Gastrocnemius medialis (tissue), 4 donors: ENCODE data around the gene RTTN. TPM values are rescaled to one million over a fixed set of nuclear protein-coding genes. Genes with fewer than 3 reads are reported as not detected.
A peak's percentile ranks its signal among the peaks of the same experiment; 100 is the strongest.
"Not testable (repeated sequence)": the region's sequence is repeated elsewhere in the genome, so short reads cannot be mapped to it uniquely, and the experiment has no call there.

Source experiments
- ATAC-seq, 2 donors: fragments of 150-250 bp; one replicate each; pipeline ENCODE4 v1.9.1; 2016
- DNase-seq, 2 donors: peaks; one replicate each; pipeline ENCODE4 v3.0.0-alpha.2; 2019
- H3K27ac ChIP-seq, 4 donors: fragments of 200-600 bp; sonication (generic); 1 replicate in 1 of 4; 2 replicates in 3 of 4; pipeline ENCODE4 v1.5.1; 2016 to 2018; ENCODE audit warnings: mild to moderate bottlenecking in 2 of 4, moderate library complexity in 1 of 4
- H3K27me3 ChIP-seq, 3 donors: fragments of 200-600 bp; sonication (generic) in 2 of 3; 1 replicate in 1 of 3; 2 replicates in 2 of 3; pipeline versions ENCODE4 v1.5.1 to v1.6.0; 2016 to 2019; ENCODE audit warnings: mild to moderate bottlenecking in 1 of 3, moderate library complexity in 1 of 3
- H3K36me3 ChIP-seq, 2 donors: fragments of 200-600 bp; sonication (generic) in 1 of 2; one replicate each; pipeline ENCODE4 v1.5.1; 2017 to 2018
- H3K4me1 ChIP-seq, 2 donors: fragments of 200-600 bp; sonication (generic) in 1 of 2; one replicate each; pipeline ENCODE4 v1.5.1; 2016 to 2017; ENCODE audit warnings: mild to moderate bottlenecking in 2 of 2
- H3K4me3 ChIP-seq, 4 donors: fragments of 200-600 bp; sonication (generic) in 3 of 4; 1 replicate in 1 of 4; 2 replicates in 3 of 4; pipeline ENCODE4 v1.5.1; 2016 to 2019; ENCODE audit warnings: mild to moderate bottlenecking in 2 of 4
- H3K9me3 ChIP-seq, 3 donors: fragments of 200-600 bp; sonication (generic) in 2 of 3; 1 replicate in 1 of 3; 2 replicates in 2 of 3; pipeline ENCODE4 v1.5.1; 2016 to 2019
- POLR2A ChIP-seq, 2 donors: fragments of 450-650 bp; IDR thresholded peaks; one replicate each; pipeline ENCODE4 v1.6.1; 2017; ENCODE audit warnings: antibody characterized with exemption in 2 of 2, mild to moderate bottlenecking in 2 of 2, moderate library complexity in 2 of 2
- in situ Hi-C, 4 donors: fragments of 200-750 bp; cut with MboI; loops; one replicate each; pipeline versions ENCODE4 v1.15.0 to v1.8.0; 2017; ENCODE audit warnings: low sequenced_read_pairs in 4 of 4
- intact Hi-C: fragments of 100-400 bp; cut with DNase I; formaldehyde crosslinking; loops from one replicate; pipeline ENCODE4 v1.15.1; 2023; ENCODE audit warnings: low total_unique reads
- total RNA-seq, 4 donors: library from RNA; depleted of rRNA; stranded (reverse); fragments of >200 nt; gene quantifications; one replicate each; pipeline versions ENCODE4 v1.1.0 to v1.2.3, GENCODE V29; 2016
- TF ChIP-seq, protein P1 (sequence below), 5 experiments: fragments of 450-650 bp in 3 of 5; fragments of 200-600 bp in 2 of 5; sonication (generic) in 2 of 5; IDR thresholded peaks in 4 of 5; conservative IDR thresholded peaks in 1 of 5; 1 replicate in 4 of 5; 2 replicates in 1 of 5; pipeline ENCODE4 v1.5.1; 2016 to 2019; ENCODE audit warnings: antibody characterized with exemption in 5 of 5, mild to moderate bottlenecking in 3 of 5, moderate library complexity in 3 of 5

RTTN gene
- total RNA-seq, 4 donors from 2014 or later, result 3.2 to 9.7 (median 4.9) TPM

DNA sequence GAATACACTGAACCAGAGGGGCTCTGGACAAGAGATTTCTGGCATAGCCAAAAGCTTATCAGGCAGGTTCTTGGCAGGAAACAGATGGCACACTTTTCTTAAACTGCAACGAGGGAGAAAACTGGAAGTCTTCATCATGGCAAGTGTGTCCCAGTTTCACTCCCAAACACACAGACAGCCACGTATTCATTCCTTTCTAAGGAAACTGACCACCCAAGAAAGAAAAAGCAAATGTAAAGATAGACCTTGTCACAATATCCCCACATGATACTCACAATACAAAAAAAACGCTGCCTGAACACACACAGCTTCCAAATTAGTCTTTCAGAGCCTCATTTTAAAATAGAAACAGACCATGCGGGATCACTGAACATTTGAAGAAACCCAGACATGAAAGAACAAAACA lies 40.6 kb upstream of the RTTN start:
- TF ChIP-seq, protein P1, sequence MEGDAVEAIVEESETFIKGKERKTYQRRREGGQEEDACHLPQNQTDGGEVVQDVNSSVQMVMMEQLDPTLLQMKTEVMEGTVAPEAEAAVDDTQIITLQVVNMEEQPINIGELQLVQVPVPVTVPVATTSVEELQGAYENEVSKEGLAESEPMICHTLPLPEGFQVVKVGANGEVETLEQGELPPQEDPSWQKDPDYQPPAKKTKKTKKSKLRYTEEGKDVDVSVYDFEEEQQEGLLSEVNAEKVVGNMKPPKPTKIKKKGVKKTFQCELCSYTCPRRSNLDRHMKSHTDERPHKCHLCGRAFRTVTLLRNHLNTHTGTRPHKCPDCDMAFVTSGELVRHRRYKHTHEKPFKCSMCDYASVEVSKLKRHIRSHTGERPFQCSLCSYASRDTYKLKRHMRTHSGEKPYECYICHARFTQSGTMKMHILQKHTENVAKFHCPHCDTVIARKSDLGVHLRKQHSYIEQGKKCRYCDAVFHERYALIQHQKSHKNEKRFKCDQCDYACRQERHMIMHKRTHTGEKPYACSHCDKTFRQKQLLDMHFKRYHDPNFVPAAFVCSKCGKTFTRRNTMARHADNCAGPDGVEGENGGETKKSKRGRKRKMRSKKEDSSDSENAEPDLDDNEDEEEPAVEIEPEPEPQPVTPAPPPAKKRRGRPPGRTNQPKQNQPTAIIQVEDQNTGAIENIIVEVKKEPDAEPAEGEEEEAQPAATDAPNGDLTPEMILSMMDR (IDR thresholded peaks at IDR 0.05 in 4 of 5, conservative IDR thresholded peaks at IDR 0.05 in 1 of 5), result no peak
- TF ChIP-seq POLR2A (IDR thresholded peaks at IDR 0.05), result no peak
- no peaks in the 10 kb centered on the region for H3K9me3 ChIP-seq
- in situ Hi-C loops (no loop called here), intact Hi-C loops (no loop called here)
- ATAC-seq (no peak), DNase-seq (no peak)
- H3K27me3 ChIP-seq, result no peaks in the 10 kb centered on the region
- H3K4me1 ChIP-seq, result peaks cover 5 to 8% of the 10 kb centered on the region in 2 donors
- peak overlapping the region in 3 of 4 donors; percentile 5 to 26 (median 21) for H3K4me3 ChIP-seq
- H3K36me3 ChIP-seq, result no peaks in the 10 kb centered on the region
- no peak overlapping the region for H3K27ac ChIP-seq

DNA sequence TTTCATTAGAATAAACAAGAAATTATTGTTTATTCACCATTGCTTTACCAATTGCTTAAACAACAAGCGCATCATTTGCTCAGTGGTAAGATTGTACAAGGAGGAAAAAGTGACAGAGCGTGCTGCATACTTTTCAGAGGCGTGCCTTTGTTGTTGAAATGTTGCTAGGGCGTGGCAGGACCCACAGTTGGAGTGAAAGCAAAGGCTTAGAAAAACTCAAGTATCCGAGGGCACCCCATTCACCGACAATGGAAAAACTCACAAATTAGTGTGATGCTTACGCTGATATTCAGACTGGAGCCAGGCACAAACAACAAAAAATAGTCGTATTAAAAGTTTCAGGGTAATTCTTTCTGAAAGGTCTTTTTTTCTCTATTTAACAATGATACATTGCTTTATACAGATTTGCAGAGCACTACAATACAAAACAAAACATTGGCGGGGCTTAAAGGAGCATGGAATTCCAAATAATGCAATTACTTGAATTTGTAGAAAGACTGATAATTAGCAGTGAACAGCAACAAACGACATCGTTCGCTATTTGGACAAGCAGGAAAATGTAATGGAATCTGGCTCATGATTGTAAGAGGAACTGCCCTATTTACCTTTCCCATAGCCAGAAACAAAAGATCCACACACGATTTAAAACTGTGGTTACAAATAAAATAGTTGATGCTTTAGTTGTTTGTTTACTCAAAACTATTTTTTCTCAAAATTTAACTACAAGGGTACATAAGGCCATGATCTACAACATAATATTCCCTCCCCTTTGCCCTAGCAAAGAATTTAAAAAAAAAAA lies 37.8 kb upstream of the RTTN start:
- in situ Hi-C loops (no loop called here), intact Hi-C loops (no loop called here)
- ATAC-seq (no peak), DNase-seq (no peak)
- H3K27me3 ChIP-seq, result no peaks in the 10 kb centered on the region
- H3K9me3 ChIP-seq, result no peaks in the 10 kb centered on the region
- peaks cover 5 to 8% of the 10 kb centered on the region in 2 donors for H3K4me1 ChIP-seq
- H3K27ac ChIP-seq, result no peak overlapping the region
- no peak overlapping the region for H3K4me3 ChIP-seq
- TF ChIP-seq, protein P1 (IDR thresholded peaks at IDR 0.05 in 4 of 5, conservative IDR thresholded peaks at IDR 0.05 in 1 of 5), result no peak
- TF ChIP-seq POLR2A (IDR thresholded peaks at IDR 0.05), result no peak
- H3K36me3 ChIP-seq, result no peaks in the 10 kb centered on the region

DNA sequence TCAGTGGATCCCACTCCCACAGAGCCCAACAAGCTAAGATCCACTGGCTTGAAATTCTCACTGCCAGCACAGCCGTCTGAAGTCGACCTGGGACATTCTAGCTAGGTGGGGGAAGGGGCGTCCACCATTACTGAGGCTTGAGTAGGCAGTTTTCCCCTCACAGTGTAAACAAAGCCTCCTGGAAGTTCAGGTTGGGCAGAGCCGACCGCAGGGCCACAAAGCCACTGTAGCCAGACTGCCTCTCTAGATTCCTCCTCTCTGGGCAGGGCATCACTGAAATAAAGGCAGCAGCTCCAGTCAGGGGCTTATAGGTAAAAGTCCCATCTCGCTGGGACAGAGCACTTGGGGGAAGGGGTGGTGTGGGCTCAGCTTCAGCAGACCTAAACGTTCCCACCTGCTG lies 31.4 kb upstream of the RTTN start:
- DNase-seq, H3K36me3 ChIP-seq, H3K4me3 ChIP-seq, H3K27me3 ChIP-seq, in situ Hi-C loops, H3K9me3 ChIP-seq, H3K4me1 ChIP-seq, ATAC-seq, H3K27ac ChIP-seq, intact Hi-C loops: not testable (repeated sequence)

DNA sequence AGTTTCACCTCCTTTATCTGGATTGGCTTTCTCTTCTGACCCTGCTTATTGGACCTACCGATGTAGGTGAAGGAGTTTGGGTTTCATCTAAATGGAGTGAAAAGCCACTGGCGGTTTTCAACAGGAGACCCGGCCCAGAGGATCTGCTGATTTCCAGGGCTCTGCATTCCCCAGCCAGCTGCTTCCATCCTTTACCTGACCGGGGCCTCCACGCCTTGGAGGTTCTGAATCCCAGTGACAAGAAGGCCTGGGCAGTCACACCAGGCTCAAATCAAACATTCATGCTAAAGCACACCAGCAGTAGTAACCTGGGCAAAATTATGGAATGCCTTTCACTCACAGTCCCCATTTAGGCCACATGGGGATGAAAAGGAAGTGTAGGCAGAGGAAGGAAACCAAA lies 30.0 kb upstream of the RTTN start:
- no peaks in the 10 kb centered on the region for H3K36me3 ChIP-seq
- H3K27me3 ChIP-seq, result no peaks in the 10 kb centered on the region
- intact Hi-C loops (no loop called here), in situ Hi-C loops (no loop called here)
- no peak overlapping the region for H3K4me3 ChIP-seq
- ATAC-seq (no peak), DNase-seq (no peak)
- H3K4me1 ChIP-seq, result no peaks in the 10 kb centered on the region
- TF ChIP-seq, protein P1 (IDR thresholded peaks at IDR 0.05 in 4 of 5, conservative IDR thresholded peaks at IDR 0.05 in 1 of 5), result no peak
- H3K27ac ChIP-seq, result no peak overlapping the region
- no peaks in the 10 kb centered on the region for H3K9me3 ChIP-seq

DNA sequence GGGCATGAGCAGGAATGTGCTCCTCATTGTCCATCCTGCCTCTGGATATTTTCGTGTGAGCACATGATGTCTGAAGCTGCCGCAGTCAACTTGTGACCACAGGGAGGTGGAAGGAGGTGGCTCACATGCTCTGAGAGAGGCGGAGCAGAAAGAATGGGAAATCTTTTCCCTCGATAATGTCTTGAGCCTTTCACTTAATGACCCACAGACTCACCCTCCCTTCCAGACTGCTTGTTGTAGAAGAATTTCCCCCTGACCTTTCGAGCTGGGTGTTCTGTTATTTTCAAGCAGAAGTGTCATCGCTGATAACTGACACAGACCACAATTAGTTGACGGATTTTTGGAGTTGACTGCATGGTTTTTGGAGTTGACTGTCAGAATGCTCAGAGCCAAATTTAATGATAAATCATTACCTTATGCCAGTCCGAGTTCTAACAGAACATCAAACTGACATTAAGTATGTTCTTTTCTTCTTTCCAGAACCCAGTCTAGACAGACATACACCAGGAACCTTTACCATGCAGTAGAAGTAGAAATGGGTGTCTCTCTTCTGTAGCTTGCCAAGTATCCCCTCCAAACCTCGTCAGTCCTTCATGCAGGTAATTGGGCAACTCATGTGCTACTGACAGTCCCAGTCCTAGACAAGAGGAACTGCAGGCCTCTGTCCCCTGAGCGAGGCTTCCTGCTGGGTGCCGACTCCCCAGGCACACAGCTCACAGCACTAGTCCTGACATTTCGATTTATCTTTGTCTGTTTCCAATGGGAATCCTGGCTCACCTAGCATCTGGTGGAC lies 29.4 kb upstream of the RTTN start:
- no peak overlapping the region for H3K4me3 ChIP-seq
- no peaks in the 10 kb centered on the region for H3K36me3 ChIP-seq
- H3K27me3 ChIP-seq, result no peaks in the 10 kb centered on the region
- no peak for ATAC-seq
- H3K27ac ChIP-seq, result no peak overlapping the region
- H3K4me1 ChIP-seq, result no peaks in the 10 kb centered on the region
- intact Hi-C loops, result no loop called here
- in situ Hi-C loops, result no loop called here
- no peaks in the 10 kb centered on the region for H3K9me3 ChIP-seq
- TF ChIP-seq POLR2A (IDR thresholded peaks at IDR 0.05), result no peak
- TF ChIP-seq, protein P1 (IDR thresholded peaks at IDR 0.05 in 4 of 5, conservative IDR thresholded peaks at IDR 0.05 in 1 of 5), result no peak
- no peak for DNase-seq
